Stomach (tissue), 9 donors: ENCODE data around the gene SEC11C. TPM values are rescaled to one million over a fixed set of nuclear protein-coding genes. Genes with fewer than 3 reads are reported as not detected.

Experiments
- DNase-seq, 2 donors: peaks; one replicate each; pipeline versions ENCODE4 v3.0.0 to v3.0.0-alpha.2; 2013 to 2019
- H3K27ac ChIP-seq, 5 donors: fragments of 200-600 bp in 4 of 5; sonication (generic) in 4 of 5; one replicate each; pipeline ENCODE4 v1.5.1; 2013 to 2019; ENCODE audit warnings: mild to moderate bottlenecking in 1 of 5, moderate library complexity in 1 of 5
- H3K27me3 ChIP-seq, 3 donors: fragments of 200-600 bp; sonication (generic); one replicate each; pipeline ENCODE4 v1.5.1; 2017 to 2019; ENCODE audit warnings: mixed run types in 1 of 3
- H3K36me3 ChIP-seq, 4 donors: fragments of 200-600 bp; sonication (generic); 1 replicate in 3 of 4; 2 replicates in 1 of 4; pipeline ENCODE4 v1.5.1; 2016 to 2019
- H3K4me1 ChIP-seq, 4 donors: fragments of 200-600 bp; sonication (generic); one replicate each; pipeline ENCODE4 v1.5.1; 2016 to 2019
- H3K4me3 ChIP-seq, 4 donors: fragments of 200-600 bp; sonication (generic) in 3 of 4; one replicate each; pipeline ENCODE4 v1.5.1; 2016 to 2019; ENCODE audit warnings: mild to moderate bottlenecking in 1 of 4
- H3K9me3 ChIP-seq, 4 donors: fragments of 200-600 bp; sonication (generic); one replicate each; pipeline ENCODE4 v1.5.1; 2016 to 2019
- CTCF ChIP-seq, 7 experiments: fragments of 450-650 bp in 4 of 7; fragments of 200-600 bp in 3 of 7; sonication (generic) in 3 of 7; IDR thresholded peaks; one replicate each; pipeline ENCODE4 v1.5.1; 2016 to 2019; ENCODE audit warnings: antibody characterized with exemption in 7 of 7, control low read depth in 2 of 7, mild to moderate bottlenecking in 1 of 7
- EP300 ChIP-seq: sonication (generic); formaldehyde crosslinking; IDR thresholded peaks from one replicate; pipeline ENCODE4 v1.6.1; 2017; ENCODE audit warnings: antibody characterized with exemption
- POLR2A ChIP-seq, 4 donors: fragments of 450-650 bp; IDR thresholded peaks; one replicate each; pipeline ENCODE4 v1.6.1; 2016; ENCODE audit warnings: antibody characterized with exemption in 4 of 4, control low read depth in 2 of 4, mild to moderate bottlenecking in 1 of 4, moderate library complexity in 1 of 4
- POLR2AphosphoS5 ChIP-seq, 3 donors: sonication (generic); formaldehyde crosslinking; IDR thresholded peaks; one replicate each; pipeline ENCODE4 v1.6.1; 2016; ENCODE audit warnings: antibody characterized with exemption in 3 of 3
- WGBS, 5 donors: extraction: QIAGEN DNeasy Blood & Tissue Kit in 3 of 5; methylation state at CpG; one replicate each; pipeline versions ENCODE4 v1.1.5 to v1.1.7; 2013 to 2018; 5-methylcytosine and 5-hydroxymethylcytosine counted together
- intact Hi-C: fragments of 100-400 bp; cut with DNase I; formaldehyde crosslinking; loops from one replicate; pipeline ENCODE4 v1.15.1; 2023; ENCODE audit warnings: low total_unique reads
- polyA plus RNA-seq, 3 donors: library from polyadenylated mRNA; stranded (reverse); fragments of 200-250 nt; gene quantifications; one replicate each; pipeline ENCODE4 v1.2.3, GENCODE V29; 2013
- total RNA-seq, 5 donors: library from RNA; depleted of rRNA; stranded (reverse); fragments of >200 nt; gene quantifications; one replicate each; pipeline versions ENCODE4 v1.1.0 to v1.2.3, GENCODE V29; 2014 to 2016
- donor health status: healthy with polysubstance abuse.
- donor health status: Bipolar disorder and iron deficiency.
- donor health status: healthy.

Gene SEC11C
- total and polyA plus RNA-seq, 8 donors = 3.1 to 83.2 (median 52.6) TPM

- intact Hi-C loops = loop anchor here (10.0 kb wide), 1 partner anchor 63 kb away; no protein-coding TSS in a partner anchor
- no peak for DNase-seq
- H3K36me3 ChIP-seq = no peaks in the 10 kb centered on the region
- TF ChIP-seq POLR2AphosphoS5 (IDR thresholded peaks at IDR 0.05) = no peak
- no peak for TF ChIP-seq POLR2A (IDR thresholded peaks at IDR 0.05)
- TF ChIP-seq CTCF (IDR thresholded peaks at IDR 0.05) = no peak
- TF ChIP-seq EP300 = no peak
- no peaks in the 10 kb centered on the region for H3K4me1 ChIP-seq
- 82 to 91% (median 88%) methylated on average over 4 of the region's 4 CpGs for WGBS, 5 donors
- no peak overlapping the region for H3K4me3 ChIP-seq
- peaks cover 0 to 11% (median 0%) of the 10 kb centered on the region in 3 donors for H3K27me3 ChIP-seq
- peaks cover 7 to 17% (median 13%) of the 10 kb centered on the region in 4 donors for H3K9me3 ChIP-seq
- no peak overlapping the region for H3K27ac ChIP-seq
Observed at GRCh38 chr18:59177485-59177884, 37.8 kb downstream of the SEC11C start.

GRCh38 chr18:59180150-59180845 is 40.6 kb downstream of the SEC11C start:
- Histone ChIP-seq H3K27ac (no peak overlapping the region), H3K4me1 (no peaks in the 10 kb centered on the region), H3K27me3 (peaks cover 0 to 11% (median 0%) of the 10 kb centered on the region in 3 donors), H3K9me3 (no peaks in the 10 kb centered on the region), H3K36me3 (no peaks in the 10 kb centered on the region), H3K4me3 (no peak overlapping the region)
- TF ChIP-seq POLR2A (IDR thresholded peaks at IDR 0.05) (no peak), EP300 (no peak), CTCF (IDR thresholded peaks at IDR 0.05) (no peak), POLR2AphosphoS5 (IDR thresholded peaks at IDR 0.05) (no peak)
- WGBS, 5 donors = 50 to 59% (median 55%) methylated on average over 9 of the region's 9 CpGs
- DNase-seq = peak in 1 of 2 donors; percentile 35
- intact Hi-C loops = no loop called here

- Histone ChIP-seq H3K4me3 (no peak overlapping the region), H3K9me3 (no peaks in the 10 kb centered on the region), H3K36me3 (no peaks in the 10 kb centered on the region), H3K27me3 (peaks cover 0 to 11% (median 0%) of the 10 kb centered on the region in 3 donors), H3K27ac (no peak overlapping the region), H3K4me1 (no peaks in the 10 kb centered on the region)
- 83 to 97% (median 92%) methylated on average over 1 of the region's 1 CpG for WGBS, 5 donors
- DNase-seq = no peak
- intact Hi-C loops = no loop called here
- TF ChIP-seq EP300 = no peak
- no peak for TF ChIP-seq CTCF (IDR thresholded peaks at IDR 0.05)
- TF ChIP-seq POLR2A (IDR thresholded peaks at IDR 0.05) = no peak
- TF ChIP-seq POLR2AphosphoS5 (IDR thresholded peaks at IDR 0.05) = no peak
Observed at GRCh38 chr18:59182673-59183072, 43.0 kb downstream of the SEC11C start.

- Histone ChIP-seq H3K4me1 (no peaks in the 10 kb centered on the region), H3K27me3 (no peaks in the 10 kb centered on the region), H3K36me3 (no peaks in the 10 kb centered on the region), H3K9me3 (no peaks in the 10 kb centered on the region), H3K4me3 (no peak overlapping the region), H3K27ac (no peak overlapping the region)
- no peak for DNase-seq
- intact Hi-C loops = no loop called here
- TF ChIP-seq CTCF (IDR thresholded peaks at IDR 0.05) = no peak
- no peak for TF ChIP-seq EP300
- TF ChIP-seq POLR2A (IDR thresholded peaks at IDR 0.05) = no peak
- no peak for TF ChIP-seq POLR2AphosphoS5 (IDR thresholded peaks at IDR 0.05)
- 70 to 89% (median 78%) methylated on average over 2 of the region's 2 CpGs for WGBS, 5 donors
Observed at GRCh38 chr18:59189008-59189407, 49.3 kb downstream of the SEC11C start.
